ENCODE measurements around the gene GLRA2.

GRCh38 chrX:14529290-14529989 lies at the start of gene GLRA2:
- TF ChIP-seq CTCF (CRISPR knock-in tag; IDR thresholded peaks at IDR 0.05) (no peak), GLI4 (CRISPR knock-in tag; IDR thresholded peaks at IDR 0.05; ENCODE audit: borderline replicate concordance) (no peak), ZNF274 (CRISPR knock-in tag; IDR thresholded peaks at IDR 0.05) (no peak), UBTF (CRISPR knock-in tag; IDR thresholded peaks at IDR 0.05) (no peak), EP300 (IDR thresholded peaks at IDR 0.05; ENCODE audit: low read depth in 2 of 2, low read length in 2 of 2) (no peak), EP300 (CRISPR knock-in tag; IDR thresholded peaks at IDR 0.05; ENCODE audit: borderline replicate concordance) (no peak), JARID2 (CRISPR knock-in tag; IDR thresholded peaks at IDR 0.05; ENCODE audit: insufficient replicate concordance) (no peak), POLR2AphosphoS2 (IDR thresholded peaks at IDR 0.05; ENCODE audit: low read depth, low read length) (no peak), EZH2 (conservative IDR thresholded peaks at IDR 0.05; ENCODE audit: low read depth, low read length) (no peak), YEATS2 (CRISPR knock-in tag; IDR thresholded peaks at IDR 0.05; ENCODE audit: borderline replicate concordance) (no peak), FOXJ3 (CRISPR knock-in tag; IDR thresholded peaks at IDR 0.05; ENCODE audit: borderline replicate concordance) (no peak), IRF2 (CRISPR knock-in tag; IDR thresholded peaks at IDR 0.05) (no peak), DDIT3 (CRISPR knock-in tag; IDR thresholded peaks at IDR 0.05) (no peak), RAD21 (CRISPR knock-in tag; IDR thresholded peaks at IDR 0.05) (no peak), ZBTB33 (CRISPR knock-in tag; IDR thresholded peaks at IDR 0.05) (no peak)
